GM21723 (cell line): ENCODE results near the gene SLC34A2.
"Not testable (repeated sequence)": the region's sequence is repeated elsewhere in the genome, so short reads cannot be mapped to it uniquely, and the experiment has no call there.

Experiments used
- ATAC-seq: cut with Tn5 transposase; IDR thresholded peaks from one replicate; pipeline ENCODE4 v1.9.1; 2021; ENCODE audit warnings: mild to moderate bottlenecking, moderate library complexity; ENCODE audit not compliant: unreplicated experiment

SLC34A2 gene

GRCh38 chr4:25658777-25659176 is 3.1 kb downstream of the SLC34A2 start:
- no peak for ATAC-seq

DNA sequence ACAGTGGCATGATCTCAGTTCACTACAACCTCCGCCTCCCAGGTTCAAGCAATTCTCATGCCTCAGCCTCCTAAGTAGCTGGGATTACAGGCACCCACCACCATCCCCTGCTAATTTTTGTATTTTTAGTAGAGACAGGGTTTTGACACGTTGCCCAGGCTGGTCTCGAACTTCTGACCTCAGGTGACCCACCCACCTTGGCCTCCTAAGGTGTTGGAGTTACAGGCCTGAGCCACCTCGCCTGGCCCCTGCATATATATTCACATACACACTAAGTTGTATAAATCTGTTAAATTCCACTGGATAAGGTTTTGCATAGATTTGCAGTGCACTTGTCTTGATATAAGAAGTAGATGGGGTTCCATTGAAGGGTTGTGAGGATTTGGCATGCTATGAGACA is 5.8 kb downstream of the SLC34A2 start:
- not testable (repeated sequence) for ATAC-seq

DNA sequence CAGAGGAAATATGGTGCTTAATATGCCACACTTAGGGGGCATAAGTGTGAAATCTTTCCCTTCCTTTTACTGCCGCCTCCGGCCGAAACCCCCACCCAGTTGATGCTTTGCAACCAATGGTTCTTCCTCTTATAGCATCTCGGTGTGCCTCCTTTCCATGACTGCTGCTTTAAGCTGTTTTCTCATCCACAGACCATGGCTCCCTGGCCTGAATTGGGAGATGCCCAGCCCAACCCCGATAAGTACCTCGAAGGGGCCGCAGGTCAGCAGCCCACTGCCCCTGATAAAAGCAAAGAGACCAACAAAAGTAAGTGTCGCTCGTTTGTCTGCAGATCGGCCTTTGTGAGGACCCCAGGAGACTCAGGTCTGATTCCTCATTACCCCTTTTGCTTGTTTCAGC is 6.7 kb downstream of the SLC34A2 start:
- ATAC-seq, result no peak

GRCh38 chr4:25663781-25664180 is 8.1 kb downstream of the SLC34A2 start:
- no peak for ATAC-seq

DNA sequence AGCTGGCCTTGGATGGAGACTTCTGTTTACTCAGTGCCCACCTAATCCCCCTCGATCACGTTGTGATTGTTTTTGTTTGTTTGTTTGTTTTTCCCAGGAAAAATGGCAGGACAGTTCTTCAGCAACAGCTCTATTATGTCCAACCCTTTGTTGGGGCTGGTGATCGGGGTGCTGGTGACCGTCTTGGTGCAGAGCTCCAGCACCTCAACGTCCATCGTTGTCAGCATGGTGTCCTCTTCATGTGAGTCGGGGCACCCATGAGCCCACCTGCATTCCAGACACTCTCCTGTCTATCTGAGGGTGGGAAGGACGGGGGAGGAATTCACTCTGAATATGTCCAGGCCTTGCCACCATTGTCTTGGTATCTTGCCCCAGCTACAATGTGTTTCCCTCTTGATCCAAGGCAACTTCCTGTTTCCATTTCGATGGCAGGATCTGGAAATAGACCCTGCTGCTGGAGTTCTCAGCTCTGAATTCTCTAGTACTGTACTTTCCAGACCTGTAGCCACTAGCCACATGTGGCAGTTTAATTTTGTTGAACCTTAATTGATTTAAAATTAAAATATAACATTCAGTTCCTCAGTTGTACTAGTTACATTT is 10.5 kb downstream of the SLC34A2 start:
- no peak for ATAC-seq

DNA sequence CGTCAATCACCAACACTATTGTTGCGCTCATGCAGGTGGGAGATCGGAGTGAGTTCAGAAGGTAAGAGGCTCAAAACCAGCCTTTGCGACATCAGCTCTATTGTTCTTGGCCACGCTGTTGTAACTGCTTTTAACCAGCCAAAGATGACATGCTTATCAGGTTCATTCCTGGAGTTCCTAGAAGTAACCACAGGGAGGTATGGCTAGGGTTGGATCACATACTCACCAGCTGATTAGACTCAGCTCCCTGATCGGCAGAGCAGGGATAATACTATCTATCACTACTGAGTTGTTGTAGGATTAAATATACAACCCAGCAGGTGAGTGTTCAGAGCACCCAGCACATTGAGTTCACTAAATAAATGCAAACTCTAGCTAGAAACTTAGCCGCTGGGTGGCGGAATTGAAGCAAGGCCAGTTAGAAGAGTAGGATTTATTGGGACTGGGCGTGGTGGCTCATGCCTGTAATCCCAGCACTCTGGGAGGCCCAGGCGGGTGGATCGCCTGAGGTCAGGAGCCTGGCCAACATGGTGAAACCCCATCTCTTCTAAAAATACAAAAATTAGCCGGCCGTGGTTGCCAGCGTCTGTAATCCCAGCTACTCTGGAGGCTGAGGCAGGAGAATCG is 12.4 kb downstream of the SLC34A2 start:
- ATAC-seq, result no peak

DNA sequence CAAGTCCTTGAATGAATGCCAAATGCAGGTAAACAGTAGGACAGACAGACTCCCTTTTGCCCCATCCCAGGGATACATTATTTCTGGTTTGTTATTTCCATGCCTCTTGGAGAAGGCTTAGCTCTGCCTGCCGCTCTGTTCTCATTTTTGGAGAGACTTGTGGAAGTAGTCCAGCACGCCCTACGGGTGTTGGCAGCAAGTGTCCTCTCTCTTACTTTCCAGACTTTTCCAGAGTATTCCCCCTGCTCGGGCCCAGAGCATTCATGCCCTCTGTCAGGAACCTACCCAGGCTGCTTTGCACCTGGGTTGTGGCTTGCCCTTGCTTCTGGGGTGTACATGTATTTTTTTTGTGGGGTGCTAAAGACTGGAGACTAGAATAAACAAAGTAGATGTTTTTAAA is 15.3 kb downstream of the SLC34A2 start:
- ATAC-seq, result no peak

DNA sequence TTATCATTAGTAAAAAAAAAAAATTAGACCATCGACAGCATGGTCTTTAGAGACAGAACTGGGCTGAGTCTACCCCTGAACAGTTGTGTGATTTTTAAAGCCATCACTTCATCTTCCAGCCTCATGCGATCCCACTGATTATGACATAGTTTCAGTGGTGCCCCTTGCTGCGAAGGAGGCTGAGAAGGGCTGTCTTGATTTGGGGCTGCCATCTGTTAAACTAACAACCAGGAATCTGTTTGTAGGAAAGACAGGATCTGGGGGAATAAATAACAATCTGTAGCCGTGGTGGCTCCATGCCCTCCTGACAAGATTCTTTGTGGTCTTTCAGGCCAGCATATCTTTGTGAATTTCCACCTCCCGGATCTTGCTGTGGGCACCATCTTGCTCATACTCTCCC is 17.1 kb downstream of the SLC34A2 start:
- ATAC-seq, result no peak

GRCh38 chr4:25674386-25674785 is 18.7 kb downstream of the SLC34A2 start:
- ATAC-seq, result no peak

DNA sequence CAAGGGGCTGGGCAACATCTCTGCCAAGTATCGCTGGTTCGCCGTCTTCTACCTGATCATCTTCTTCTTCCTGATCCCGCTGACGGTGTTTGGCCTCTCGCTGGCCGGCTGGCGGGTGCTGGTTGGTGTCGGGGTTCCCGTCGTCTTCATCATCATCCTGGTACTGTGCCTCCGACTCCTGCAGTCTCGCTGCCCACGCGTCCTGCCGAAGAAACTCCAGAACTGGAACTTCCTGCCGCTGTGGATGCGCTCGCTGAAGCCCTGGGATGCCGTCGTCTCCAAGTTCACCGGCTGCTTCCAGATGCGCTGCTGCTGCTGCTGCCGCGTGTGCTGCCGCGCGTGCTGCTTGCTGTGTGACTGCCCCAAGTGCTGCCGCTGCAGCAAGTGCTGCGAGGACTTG is 20.6 kb downstream of the SLC34A2 start:
- ATAC-seq, result no peak

DNA sequence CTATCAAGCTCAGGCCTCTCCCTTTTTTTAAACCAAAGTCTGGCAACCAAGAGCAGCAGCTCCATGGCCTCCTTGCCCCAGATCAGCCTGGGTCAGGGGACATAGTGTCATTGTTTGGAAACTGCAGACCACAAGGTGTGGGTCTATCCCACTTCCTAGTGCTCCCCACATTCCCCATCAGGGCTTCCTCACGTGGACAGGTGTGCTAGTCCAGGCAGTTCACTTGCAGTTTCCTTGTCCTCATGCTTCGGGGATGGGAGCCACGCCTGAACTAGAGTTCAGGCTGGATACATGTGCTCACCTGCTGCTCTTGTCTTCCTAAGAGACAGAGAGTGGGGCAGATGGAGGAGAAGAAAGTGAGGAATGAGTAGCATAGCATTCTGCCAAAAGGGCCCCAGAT is 21.5 kb downstream of the SLC34A2 start:
- no peak for ATAC-seq

DNA sequence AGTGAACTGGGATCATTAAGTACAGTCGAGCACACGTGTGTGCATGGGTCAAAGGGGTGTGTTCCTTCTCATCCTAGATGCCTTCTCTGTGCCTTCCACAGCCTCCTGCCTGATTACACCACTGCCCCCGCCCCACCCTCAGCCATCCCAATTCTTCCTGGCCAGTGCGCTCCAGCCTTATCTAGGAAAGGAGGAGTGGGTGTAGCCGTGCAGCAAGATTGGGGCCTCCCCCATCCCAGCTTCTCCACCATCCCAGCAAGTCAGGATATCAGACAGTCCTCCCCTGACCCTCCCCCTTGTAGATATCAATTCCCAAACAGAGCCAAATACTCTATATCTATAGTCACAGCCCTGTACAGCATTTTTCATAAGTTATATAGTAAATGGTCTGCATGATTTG is 22.3 kb downstream of the SLC34A2 start:
- ATAC-seq, result no peak

GRCh38 chr4:25687773-25688172 is 32.1 kb downstream of the SLC34A2 start:
- ATAC-seq, result no peak

GRCh38 chr4:25694466-25694865 is 38.8 kb downstream of the SLC34A2 start:
- ATAC-seq, result no peak

DNA sequence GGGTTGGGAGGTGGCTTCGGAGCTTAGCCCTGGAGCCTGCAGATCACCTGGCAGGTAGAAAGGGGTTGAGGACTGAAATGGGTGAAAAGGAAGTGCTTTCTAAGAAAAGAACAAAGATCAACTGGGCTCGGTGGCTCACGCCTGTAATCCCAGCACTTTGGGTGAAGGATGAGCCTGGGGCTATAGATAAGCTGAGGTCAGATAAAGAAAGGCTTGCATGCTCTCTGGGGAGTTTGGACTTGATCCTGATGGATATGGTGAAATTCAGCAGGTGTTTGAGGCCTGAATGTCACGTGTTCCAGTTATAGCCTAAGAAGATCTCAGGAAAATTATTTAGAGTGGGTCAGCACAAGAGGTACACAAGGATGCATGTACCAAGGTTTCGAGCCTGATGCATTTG is 40.8 kb downstream of the SLC34A2 start:
- no peak for ATAC-seq

- no peak for ATAC-seq
These were observed 41.9 kb downstream of the SLC34A2 start for GRCh38 chr4:25697516-25697915.

DNA sequence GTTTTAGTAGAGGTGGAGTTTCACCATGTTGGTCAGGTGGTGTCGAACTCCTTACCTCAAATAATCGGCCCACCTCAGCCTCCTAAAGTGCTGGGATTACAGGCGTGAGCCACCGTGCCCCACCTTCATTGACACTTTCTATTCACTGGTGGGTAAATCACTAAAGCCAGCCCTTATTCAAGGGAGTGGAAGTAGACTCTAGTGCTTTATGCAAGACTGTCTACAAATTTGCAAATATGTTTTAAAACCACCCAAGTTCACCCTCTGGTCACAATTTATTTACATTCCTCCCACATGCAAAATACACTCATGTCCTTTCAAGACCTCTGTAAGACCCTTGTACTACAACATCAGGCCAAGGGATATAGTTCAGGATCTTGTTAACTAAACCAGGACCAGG is 45.0 kb downstream of the SLC34A2 start:
- no peak for ATAC-seq

- no peak for ATAC-seq
These were observed 47.2 kb downstream of the SLC34A2 start for GRCh38 chr4:25702848-25703247.

- ATAC-seq, result no peak
These were observed 48.2 kb downstream of the SLC34A2 start for GRCh38 chr4:25703731-25704388.

- ATAC-seq, result no peak
These were observed 48.9 kb downstream of the SLC34A2 start for GRCh38 chr4:25704516-25704915.

DNA sequence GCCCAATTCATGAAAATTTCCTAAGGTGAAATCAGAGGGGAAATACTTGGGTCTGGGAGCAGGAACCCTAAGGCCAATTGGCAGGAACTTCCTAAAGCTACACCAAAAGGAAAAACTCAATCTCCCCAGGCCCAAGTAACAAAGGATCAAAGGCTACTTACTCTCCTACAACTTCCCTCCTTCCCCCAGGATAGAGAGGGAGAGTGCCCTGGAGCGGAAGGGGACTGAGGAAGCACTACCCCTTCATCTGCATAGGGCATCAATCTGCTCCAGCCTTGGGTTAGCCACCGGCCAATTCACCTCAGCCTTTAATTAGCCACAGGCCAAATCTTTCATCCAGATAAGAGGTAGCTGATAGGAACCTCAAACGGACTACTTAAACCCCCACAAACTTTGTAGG is 55.0 kb downstream of the SLC34A2 start:
- no peak for ATAC-seq

DNA sequence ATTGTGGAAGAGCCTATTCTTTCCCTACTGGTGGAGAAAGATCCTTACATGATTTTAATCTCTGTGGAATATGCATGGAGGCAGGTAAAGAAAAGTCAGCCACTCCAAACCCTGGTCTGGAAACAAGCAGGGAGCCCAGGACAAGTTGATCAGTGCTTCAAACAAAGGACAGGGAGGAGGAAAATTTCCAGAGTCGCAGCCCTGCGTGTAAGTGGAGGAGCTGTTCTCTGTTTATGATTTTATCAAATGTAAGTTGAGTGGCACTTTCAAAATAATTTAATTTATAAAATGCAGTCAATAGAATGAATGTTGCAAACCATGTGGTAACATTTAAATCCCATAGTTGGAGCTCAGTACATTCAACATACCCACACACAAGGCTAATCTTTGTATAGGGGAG is 57.0 kb downstream of the SLC34A2 start:
- ATAC-seq, result no peak

- no peak for ATAC-seq
These were observed 58.2 kb downstream of the SLC34A2 start for GRCh38 chr4:25713812-25714211.
